Measurements from ENCODE around the gene UMOD.
"Not testable (repeated sequence)": the region's sequence is repeated elsewhere in the genome, so short reads cannot be mapped to it uniquely, and the experiment has no call there.

The UMOD gene

GRCh38 chr16:20320592-20320991, 31.9 kb downstream of the UMOD start:
- DNase-seq (ENCODE audit: low read depth) = no peak

- DNase-seq (ENCODE audit: low read depth) = no peak
These were observed 32.3 kb downstream of the UMOD start for GRCh38 chr16:20320178-20320577.

- no peak for DNase-seq (ENCODE audit: low read depth)
These were observed 33.1 kb downstream of the UMOD start for GRCh38 chr16:20319406-20319805.

DNA sequence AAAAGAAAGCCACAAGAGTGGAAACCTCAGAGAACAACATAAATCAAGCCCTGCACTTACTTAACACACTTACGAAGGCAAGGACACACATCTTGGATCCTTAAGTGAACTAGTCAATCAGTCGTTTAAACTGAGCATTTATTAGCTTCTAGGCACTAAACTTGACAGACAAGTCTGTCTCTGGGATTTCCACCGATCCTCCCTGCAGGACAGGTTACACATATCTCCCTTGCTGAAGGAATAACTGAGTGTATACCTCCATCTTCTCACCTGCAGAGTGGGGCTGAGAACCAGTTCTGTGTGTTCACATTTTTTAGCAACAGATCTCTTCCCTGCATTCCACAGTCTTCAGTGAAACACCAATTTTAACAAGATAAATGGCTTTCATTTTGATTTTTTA, 34.1 kb downstream of the UMOD start:
- DNase-seq (ENCODE audit: low read depth) = no peak

- no peak for DNase-seq (ENCODE audit: low read depth)
These were observed 34.5 kb downstream of the UMOD start for GRCh38 chr16:20318006-20318405.

DNA sequence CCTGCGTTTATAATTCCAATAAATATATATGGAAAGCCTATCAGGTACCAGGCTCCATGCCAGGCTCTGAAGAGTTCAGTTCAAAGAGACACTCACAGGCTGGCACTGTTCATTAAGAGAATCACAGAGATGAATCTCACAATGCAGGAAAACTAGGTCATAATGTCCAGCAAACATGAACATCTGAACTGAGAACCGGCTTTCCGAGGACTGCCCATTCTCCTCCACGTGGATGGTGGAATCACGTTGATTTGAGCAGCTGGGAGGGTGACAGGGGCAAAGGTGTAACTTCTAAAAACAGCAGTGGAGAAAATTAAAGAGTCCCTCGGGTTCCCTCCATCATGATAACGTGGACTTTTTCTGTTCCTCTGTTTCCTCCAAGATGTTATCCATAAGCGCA, 35.4 kb downstream of the UMOD start:
- no peak for DNase-seq (ENCODE audit: low read depth)

DNA sequence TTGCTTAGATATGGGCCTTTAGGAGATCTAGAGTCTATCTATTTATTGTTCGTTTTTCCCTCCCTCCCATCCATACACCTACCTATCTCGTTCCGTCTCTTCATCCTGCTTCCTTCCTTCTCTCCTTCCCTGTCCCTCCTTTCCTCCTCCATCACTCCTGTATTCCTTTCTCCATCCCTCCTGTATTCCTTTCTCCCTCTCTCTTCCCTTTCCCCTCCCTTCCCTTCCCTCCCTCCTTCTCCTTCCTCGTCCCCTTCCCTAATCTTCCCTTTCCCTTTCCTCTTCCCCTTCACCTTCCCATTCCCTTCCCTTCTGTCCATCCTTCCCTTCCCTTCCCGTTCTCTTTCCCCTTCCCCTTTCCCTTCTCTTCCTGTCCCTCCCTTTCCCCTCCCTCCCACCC, 35.8 kb downstream of the UMOD start:
- DNase-seq (ENCODE audit: low read depth) = no peak

- DNase-seq (ENCODE audit: low read depth) = no peak
These were observed 36.8 kb downstream of the UMOD start for GRCh38 chr16:20315764-20316163.

DNA sequence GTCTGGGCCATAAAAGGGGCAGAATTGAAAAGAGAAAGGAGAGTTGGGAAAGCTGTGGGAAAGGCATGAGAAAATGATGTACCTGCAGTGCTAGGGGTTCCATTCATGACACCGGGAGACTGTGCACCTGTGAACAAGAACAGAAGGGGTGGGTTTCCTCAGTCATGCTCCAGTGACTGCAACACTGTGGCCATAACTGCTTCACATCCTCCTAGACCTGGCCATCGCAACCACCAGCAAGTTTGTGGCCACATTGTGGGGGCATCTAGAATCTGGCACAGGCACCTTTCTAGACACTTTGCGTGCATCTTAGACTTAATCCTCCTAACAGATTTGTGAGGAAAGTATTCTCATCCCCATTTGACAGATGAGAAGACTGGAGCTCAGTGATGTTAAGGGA, 37.9 kb downstream of the UMOD start:
- DNase-seq (ENCODE audit: low read depth) = no peak

- DNase-seq (ENCODE audit: low read depth) = no peak
These were observed 38.8 kb downstream of the UMOD start for GRCh38 chr16:20313741-20314140.

- not testable (repeated sequence) for DNase-seq (ENCODE audit: low read depth)
These were observed 39.9 kb downstream of the UMOD start for GRCh38 chr16:20312536-20313095.

DNA sequence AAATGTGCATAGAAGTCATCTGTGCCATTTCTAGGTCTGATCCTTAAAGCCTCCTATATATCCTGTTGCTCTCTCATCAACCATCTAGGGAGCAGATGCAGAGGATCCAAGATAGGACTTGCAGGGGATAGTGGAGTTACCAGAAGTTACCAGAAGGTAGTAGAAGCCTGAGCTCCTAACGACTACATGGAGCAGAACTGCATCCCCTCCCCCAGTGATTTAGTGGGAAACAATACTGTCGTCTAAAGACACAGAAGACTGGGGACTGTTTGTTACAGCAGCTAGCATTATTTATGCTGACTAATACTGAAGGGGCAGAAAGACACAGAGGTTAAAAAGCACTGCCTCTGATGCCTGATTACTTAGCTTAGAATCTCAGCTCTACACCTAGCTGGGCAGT, 41.0 kb downstream of the UMOD start:
- DNase-seq (ENCODE audit: low read depth) = no peak

- no peak for DNase-seq (ENCODE audit: low read depth)
These were observed 41.8 kb downstream of the UMOD start for GRCh38 chr16:20310421-20311395.

DNA sequence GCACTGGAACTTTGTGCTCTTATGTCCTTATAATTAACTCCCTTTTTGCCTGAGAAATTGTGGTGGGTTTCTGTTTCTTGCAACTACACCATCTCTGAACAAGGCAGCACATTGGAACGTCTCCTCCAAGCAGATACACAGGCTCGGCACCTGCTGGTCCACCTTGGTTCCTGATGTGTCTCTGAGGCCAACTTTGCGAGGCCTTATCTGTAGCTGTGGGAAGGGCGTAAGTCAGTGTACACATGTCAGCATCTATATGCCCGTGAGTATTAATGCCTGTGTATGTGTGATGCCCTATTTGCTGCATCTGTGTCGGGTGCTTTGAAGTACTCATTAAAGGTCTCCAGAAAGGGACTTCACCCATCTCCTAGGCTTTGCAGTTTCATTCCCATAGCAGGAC, 42.7 kb downstream of the UMOD start:
- no peak for DNase-seq (ENCODE audit: low read depth)

DNA sequence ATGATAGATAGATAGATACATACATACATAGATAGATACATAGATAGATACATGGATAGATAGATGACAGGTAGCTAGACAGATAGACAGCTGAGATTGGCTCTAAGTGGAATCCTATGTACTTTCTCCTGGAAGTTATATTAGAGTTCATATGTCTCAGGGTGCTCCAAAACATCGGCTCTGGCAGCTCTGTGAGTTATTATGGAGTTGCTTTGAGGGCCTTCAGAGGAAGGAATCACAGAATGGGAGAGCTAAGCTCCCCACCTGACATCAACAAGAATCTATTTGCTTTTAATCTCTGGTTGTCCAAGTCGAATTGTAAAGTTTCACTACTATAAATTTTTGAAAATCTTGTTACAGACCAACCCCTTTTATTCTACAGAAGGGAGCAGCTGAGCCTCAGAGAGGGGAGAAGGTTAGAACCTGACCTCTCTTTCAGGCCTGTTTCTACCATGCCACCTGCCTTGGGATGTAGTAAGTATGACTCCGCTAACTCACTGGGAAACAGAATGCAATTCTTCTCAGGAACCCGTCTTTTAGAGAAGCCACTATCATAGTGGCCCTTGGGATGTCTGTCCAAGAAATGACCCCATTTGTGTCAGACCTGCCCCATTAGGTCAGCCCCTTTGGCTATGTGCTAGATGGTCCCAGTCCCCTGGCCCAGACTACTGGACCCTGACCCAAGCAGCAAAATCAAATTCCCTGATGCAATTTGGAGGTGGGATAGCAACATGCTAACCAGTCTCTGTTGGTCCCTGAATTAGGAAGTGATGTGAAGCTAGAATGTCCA, 43.5 kb downstream of the UMOD start:
- DNase-seq (ENCODE audit: low read depth) = no peak

DNA sequence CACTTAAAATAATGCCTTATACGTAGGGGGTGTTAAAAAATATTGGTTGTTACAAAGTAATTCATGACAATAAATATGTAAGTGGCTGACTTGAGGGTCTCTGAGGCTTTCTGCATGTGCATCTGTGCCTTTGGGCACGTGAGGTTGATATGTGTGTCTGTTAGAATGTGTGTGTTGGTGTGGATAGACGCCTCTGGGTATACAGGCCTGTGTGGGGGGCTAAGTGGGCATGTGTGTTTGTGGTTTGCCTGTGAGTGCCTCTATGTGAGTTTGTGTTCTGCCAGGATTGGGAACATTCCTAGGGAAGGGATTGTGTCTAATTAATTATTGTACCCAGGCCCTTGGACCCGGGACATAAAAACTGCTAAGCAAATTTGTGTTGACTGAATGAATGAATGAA, 44.2 kb downstream of the UMOD start:
- DNase-seq (ENCODE audit: low read depth) = no peak

- DNase-seq (ENCODE audit: low read depth) = no peak
These were observed 44.7 kb downstream of the UMOD start for GRCh38 chr16:20307791-20308190.

DNA sequence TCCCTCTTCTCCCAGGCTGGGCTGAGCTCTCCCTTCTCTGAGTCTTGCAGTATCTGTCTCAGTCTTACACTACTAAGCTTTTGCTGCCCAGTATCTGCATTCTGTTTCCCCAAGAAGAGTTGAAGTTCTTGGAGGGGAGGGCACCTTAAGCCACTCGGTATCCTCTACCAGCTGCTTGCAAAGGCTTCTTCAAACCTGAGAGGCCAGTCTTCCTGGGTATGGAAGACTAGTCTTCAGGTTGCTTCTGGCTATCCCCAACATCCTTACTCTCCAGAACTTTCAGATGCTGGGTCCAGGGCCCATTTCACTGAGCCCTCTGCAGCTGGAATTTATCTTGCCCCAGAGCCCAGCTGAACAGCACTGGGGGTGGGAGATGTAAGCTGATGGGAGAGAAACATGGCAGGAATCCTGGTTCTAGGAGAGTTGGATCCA, 45.3 kb downstream of the UMOD start:
- no peak for DNase-seq (ENCODE audit: low read depth)

DNA sequence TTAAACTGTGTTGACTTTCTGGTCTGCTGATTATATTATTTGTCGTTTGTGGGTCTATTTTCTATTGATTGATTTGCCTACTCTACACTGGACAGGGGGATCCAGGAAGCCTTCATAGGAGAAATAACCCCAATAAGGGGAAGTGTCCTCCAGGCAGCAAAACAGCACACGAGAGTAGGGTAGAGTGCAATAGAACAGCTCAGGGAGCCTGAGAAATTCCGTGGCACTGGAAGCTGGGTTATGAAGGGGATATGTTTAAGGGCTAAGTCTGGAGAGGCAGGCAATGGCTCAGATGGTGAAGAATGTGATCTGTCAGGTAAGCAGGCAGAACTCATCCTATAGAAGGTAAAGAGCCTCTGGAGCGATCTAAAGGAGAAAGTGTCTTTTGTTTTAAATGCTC, 46.1 kb downstream of the UMOD start:
- no peak for DNase-seq (ENCODE audit: low read depth)

DNA sequence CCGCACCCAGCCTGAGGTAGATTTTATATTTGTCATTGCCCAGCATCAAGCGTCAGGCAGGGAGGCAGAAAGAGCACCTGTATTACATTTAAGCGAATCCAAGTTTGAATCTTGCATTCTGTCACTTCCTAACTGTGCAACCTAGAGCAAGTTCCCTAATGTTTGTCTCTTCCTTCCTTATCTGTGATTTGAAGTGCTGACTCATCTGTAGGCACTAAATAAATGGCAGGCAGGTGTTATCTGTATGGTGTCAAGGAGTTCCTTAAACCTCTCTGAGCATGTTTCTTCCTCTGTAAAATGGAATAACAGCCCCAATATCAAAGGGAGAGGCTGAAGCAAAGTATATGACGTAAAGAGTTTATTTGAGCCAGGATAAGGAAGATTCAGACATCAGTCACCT, 49.5 kb downstream of the UMOD start:
- no peak for DNase-seq (ENCODE audit: low read depth)

GRCh38 chr16:20302389-20302788, 50.1 kb downstream of the UMOD start:
- DNase-seq (ENCODE audit: low read depth) = no peak

DNA sequence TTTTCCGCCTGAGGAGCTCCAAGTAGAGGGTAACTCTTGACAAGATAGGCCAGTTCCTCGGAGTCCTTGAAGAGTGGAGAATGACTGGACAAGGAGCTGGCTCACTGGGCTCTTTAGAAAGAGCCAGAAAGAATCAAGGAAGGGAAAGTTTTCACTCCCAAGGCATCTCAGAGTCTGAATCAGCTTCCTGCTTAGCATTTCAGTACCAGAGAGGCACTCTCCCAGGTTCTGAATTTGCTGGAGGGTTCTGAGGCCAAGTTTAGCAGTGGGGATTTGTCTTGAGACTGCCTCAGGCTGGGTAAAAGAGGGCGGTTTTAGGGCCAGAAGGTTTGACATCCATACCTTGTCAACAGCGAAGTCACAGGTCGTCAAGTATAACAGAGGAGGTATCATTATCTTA, 50.7 kb downstream of the UMOD start:
- no peak for DNase-seq (ENCODE audit: low read depth)
